HFF-Myc (cell line): Measurements from ENCODE around the gene GANC.

Experiments
- DNase-seq: peaks from one replicate; pipeline ENCODE4 v3.0.0-alpha.2; 2011; ENCODE audit warnings: low read depth; ENCODE audit errors: extremely low read depth
- H3K4me3 ChIP-seq: replicated peaks from 2 replicates; pipeline ENCODE4 v1.5.1; 2011; ENCODE audit warnings: low read depth, mild to moderate bottlenecking, control low read depth, low read length
- TF ChIP-seq, protein P1 (sequence below): IDR thresholded peaks from 2 replicates; pipeline ENCODE4 v1.5.1; 2012; ENCODE audit warnings: mild to moderate bottlenecking, low read depth, low read length, control low read depth; ENCODE audit errors: missing control alignments

GANC gene

DNA sequence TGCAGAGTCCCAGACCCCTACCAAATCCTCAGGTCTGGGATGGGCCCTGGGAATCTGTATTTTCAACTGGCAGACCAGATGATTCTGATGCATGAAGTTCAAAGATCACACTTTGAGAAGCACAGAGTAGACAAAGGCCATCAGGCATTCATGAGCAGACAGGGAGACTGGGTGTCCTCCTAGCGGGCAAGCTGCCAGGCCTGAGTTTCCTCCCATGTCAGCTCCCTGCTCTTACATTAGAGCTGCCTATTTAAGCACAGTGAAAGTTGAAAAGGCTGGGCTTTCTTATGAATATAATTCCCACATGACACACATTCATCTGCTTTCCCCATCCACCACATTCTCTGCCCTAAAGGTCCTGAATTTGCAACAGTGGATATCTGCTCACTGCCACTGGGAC lies 100.3 kb downstream of the GANC start:
- H3K4me3 ChIP-seq, result no peak overlapping the region
- DNase-seq, result no peak
- TF ChIP-seq, protein P1, sequence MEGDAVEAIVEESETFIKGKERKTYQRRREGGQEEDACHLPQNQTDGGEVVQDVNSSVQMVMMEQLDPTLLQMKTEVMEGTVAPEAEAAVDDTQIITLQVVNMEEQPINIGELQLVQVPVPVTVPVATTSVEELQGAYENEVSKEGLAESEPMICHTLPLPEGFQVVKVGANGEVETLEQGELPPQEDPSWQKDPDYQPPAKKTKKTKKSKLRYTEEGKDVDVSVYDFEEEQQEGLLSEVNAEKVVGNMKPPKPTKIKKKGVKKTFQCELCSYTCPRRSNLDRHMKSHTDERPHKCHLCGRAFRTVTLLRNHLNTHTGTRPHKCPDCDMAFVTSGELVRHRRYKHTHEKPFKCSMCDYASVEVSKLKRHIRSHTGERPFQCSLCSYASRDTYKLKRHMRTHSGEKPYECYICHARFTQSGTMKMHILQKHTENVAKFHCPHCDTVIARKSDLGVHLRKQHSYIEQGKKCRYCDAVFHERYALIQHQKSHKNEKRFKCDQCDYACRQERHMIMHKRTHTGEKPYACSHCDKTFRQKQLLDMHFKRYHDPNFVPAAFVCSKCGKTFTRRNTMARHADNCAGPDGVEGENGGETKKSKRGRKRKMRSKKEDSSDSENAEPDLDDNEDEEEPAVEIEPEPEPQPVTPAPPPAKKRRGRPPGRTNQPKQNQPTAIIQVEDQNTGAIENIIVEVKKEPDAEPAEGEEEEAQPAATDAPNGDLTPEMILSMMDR, result no peak

DNA sequence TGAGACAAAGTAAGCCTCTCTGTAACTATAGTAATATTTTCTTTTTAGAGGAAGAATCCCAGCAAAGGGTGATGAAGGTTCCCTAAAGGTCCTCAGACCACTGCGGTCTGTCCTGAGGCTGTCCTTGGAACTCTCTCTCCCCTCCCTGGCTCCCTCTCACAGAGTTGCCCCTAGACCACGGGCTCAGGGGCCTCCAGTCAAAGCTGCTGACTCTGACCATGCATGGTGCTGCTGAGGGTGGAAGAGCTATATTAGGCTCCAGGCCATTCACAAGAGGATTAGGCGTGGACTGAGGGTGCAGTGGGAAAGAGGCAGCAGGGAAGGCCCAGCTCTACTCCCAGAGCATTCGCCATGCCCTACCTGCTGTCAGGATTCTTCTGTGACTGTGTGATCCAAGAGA lies 100.9 kb downstream of the GANC start:
- DNase-seq, result no peak
- TF ChIP-seq, protein P1, result no peak
- H3K4me3 ChIP-seq, result no peak overlapping the region

DNA sequence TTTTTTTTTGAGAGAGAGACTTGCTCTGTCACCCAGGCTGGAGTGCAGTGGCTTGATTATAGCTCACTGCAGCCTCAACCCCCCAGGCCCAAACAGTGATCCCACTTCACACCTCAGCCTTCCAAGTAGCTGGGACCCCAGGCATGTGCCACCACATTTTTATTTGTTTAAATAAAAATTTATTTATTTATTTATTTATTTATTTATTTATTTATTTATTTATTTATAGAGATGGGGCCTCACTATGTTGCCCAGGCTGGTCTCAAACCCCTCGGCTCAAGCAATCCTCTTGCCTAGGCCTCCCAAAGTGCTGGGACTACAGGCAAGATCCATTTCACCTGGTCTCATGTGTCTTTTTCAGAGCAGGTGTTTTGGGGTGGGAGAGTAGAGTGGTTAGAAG lies 101.8 kb downstream of the GANC start:
- H3K4me3 ChIP-seq, result no peak overlapping the region
- DNase-seq, result no peak
- TF ChIP-seq, protein P1, result no peak

DNA sequence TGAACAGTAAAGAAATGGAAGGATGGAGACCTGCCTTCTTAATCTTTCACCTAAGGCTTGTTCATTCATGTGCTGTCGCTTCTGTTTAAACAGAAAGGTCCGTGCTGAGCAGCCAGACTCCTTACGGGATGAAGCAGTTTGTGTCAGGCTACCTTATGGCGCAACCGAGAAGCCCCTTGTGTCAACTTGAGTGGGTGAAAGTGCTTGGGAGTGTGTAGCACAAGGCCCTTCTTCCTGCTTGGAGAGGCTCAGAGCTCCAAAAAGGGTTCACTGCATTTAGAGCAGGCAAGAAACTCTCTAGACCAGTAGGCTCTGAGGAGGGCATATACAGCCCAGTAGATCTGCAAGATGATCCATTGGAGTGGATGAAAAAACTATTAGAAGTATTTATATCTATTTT lies 102.3 kb downstream of the GANC start:
- TF ChIP-seq, protein P1, result no peak
- DNase-seq, result no peak
- no peak overlapping the region for H3K4me3 ChIP-seq

DNA sequence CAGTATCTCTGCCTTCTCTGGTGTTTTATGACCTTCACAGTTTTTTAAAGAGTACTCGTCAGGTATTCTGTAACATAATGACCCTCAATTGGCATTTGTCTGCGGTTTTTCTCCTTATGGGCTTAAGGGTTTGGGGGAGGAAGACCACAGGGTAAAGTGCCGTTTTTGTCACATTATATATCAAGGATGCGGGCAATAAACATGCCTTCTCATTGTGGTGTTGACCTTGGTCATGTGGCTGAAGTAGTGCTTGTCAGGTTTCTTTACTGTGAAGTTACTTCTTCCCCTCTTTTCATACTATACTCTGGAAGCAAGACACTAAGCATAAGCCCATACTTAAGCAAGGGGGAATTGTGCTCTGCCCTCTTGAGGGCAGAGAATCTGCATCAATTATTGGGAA lies 102.9 kb downstream of the GANC start:
- no peak overlapping the region for H3K4me3 ChIP-seq
- no peak for DNase-seq
- TF ChIP-seq, protein P1, result no peak

DNA sequence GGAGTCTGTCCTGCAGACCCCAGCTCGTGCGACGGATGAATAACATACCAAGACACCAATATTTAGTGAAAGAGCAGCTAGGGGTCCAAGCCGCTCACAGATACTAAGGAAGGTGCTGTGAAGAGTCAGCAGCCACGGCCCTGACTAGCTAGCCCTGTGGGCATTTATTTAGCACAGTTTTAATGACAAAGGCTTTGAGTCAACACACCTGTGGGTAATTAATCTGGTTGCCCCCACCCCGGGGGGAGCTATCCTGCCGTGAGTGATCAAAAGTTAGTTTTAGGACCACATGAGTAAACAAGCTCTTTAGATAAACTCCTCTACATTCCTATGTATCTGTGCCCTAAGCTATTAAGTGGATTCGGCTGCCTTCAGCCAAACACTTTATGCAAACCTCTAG lies 105.0 kb downstream of the GANC start:
- TF ChIP-seq, protein P1, result no peak
- DNase-seq, result no peak
- H3K4me3 ChIP-seq, result no peak overlapping the region

DNA sequence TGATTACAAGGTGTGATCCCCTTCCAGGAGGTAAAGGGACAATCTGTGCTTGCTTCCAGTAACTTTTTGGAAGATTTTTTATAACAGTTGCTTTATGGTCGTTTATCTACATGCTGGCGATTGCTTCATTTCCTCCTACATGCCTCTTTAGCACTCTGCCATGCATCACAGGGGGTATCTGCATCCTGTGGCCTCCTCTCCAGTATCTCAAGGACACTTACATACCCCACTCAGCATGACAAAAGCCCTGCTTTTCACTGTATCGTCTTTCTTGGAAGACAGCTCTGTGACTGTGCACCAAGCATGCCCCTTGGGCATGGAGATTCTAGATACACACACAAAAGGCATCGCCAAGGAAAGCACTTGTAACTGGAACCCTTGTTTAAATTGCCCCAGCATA lies 111.6 kb downstream of the GANC start:
- H3K4me3 ChIP-seq, result no peak overlapping the region
- TF ChIP-seq, protein P1, result no peak
- DNase-seq, result no peak
